ENCODE data around the gene TRPV5.

Gene TRPV5

GRCh38 chr7:142942746-142943145 lies 9.2 kb upstream of the TRPV5 start:
- TF ChIP-seq, protein P1, sequence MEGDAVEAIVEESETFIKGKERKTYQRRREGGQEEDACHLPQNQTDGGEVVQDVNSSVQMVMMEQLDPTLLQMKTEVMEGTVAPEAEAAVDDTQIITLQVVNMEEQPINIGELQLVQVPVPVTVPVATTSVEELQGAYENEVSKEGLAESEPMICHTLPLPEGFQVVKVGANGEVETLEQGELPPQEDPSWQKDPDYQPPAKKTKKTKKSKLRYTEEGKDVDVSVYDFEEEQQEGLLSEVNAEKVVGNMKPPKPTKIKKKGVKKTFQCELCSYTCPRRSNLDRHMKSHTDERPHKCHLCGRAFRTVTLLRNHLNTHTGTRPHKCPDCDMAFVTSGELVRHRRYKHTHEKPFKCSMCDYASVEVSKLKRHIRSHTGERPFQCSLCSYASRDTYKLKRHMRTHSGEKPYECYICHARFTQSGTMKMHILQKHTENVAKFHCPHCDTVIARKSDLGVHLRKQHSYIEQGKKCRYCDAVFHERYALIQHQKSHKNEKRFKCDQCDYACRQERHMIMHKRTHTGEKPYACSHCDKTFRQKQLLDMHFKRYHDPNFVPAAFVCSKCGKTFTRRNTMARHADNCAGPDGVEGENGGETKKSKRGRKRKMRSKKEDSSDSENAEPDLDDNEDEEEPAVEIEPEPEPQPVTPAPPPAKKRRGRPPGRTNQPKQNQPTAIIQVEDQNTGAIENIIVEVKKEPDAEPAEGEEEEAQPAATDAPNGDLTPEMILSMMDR (IDR thresholded peaks at IDR 0.05; ENCODE audit: insufficient read depth, low read depth, low read length, missing control alignments), result no peak
- no peak for DNase-seq (ENCODE audit: low read depth)

GRCh38 chr7:142941541-142941940 lies 8.0 kb upstream of the TRPV5 start:
- no peak for DNase-seq (ENCODE audit: low read depth)
- TF ChIP-seq, protein P1 (IDR thresholded peaks at IDR 0.05; ENCODE audit: insufficient read depth, low read depth, low read length, missing control alignments), result no peak
- H3K4me3 ChIP-seq (ENCODE audit: low read length), result no peak overlapping the region

More at GRCh38 chr7:142942746-142943145, 9.2 kb upstream of the TRPV5 start:
- H3K4me3 ChIP-seq (ENCODE audit: low read length), result no peak overlapping the region

DNA sequence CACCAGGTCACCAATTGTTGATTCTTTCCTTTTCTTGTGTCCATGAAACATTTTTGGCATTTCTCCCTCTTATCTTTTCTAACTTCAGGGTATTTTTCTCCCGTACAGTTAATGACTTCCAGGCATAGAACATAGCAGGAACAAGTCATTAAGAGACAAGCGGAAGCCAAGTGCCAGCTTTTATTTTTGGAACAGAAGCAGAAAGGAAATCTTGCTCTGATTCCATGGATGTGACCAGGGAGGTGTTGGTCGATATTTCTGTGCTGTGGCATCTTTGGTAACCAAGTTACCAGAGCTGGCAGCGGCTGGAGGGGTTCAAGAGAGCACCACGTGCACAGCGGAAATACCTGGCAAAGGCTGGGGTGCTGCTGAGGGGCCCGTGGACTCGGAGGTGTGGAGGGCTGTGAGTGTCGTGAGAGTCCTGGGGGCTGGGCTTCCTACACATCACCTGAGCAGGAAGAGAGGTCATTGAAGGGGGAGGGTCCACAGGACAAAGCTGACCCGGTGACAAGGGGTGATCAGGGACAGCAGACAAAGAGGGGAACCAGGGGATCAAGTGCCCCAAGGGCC lies 7.5 kb upstream of the TRPV5 start:
- DNase-seq (ENCODE audit: low read depth), result no peak
- H3K4me3 ChIP-seq (ENCODE audit: low read length), result no peak overlapping the region
- TF ChIP-seq, protein P1 (IDR thresholded peaks at IDR 0.05; ENCODE audit: insufficient read depth, low read depth, low read length, missing control alignments), result no peak

GRCh38 chr7:142939226-142939910 lies 5.8 kb upstream of the TRPV5 start, which contains the start of gene LLCFC1:
LLCFC1 (plus strand) TSS chr7:142939484; CDS start chr7:142939622, 138 bp downstream.
- TF ChIP-seq, protein P1 (IDR thresholded peaks at IDR 0.05; ENCODE audit: insufficient read depth, low read depth, low read length, missing control alignments), result no peak
- DNase-seq (ENCODE audit: low read depth), result no peak
- no peak within 1 kb of the TSS for H3K4me3 ChIP-seq (ENCODE audit: low read length)

GRCh38 chr7:142938611-142939010 lies 5.1 kb upstream of the TRPV5 start:
- TF ChIP-seq, protein P1 (IDR thresholded peaks at IDR 0.05; ENCODE audit: insufficient read depth, low read depth, low read length, missing control alignments), result no peak
- DNase-seq (ENCODE audit: low read depth), result no peak

DNA sequence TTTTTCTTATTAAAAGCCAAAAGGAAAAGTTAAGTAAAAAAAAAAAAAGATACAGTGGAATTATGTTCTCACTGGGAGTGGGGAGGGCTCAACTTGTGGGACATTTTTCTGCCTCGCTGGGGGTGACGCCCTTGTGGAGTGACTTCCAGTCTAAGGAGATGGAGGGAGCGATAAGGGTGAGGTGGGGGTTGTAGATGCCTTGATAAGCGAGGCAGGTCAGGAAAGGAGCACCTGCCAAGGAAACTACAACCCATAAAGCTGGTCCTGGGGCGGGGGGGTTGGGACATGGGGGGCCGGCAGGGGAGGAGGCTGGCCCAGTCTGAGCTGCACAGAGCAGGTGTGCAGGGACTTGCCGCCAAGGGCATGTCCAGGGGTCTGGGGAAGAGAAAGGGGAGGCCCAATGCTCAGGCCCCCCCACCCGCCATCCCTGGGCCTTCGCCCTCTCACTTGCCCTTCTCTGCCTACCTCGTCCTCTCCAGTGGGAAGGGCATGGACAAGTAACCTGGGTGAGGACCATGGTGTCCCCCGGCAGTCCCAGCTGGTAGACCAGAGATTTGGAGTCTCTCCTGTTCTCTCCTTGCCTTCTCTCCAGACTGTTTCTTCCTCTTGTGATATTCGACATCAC lies 2.5 kb upstream of the TRPV5 start:
- DNase-seq (ENCODE audit: low read depth), result no peak
- no peak overlapping the region for H3K4me3 ChIP-seq (ENCODE audit: low read length)
- TF ChIP-seq, protein P1 (IDR thresholded peaks at IDR 0.05; ENCODE audit: insufficient read depth, low read depth, low read length, missing control alignments), result no peak

More at GRCh38 chr7:142938611-142939010, 5.1 kb upstream of the TRPV5 start:
- no peak overlapping the region for H3K4me3 ChIP-seq (ENCODE audit: low read length)
